ENCODE data around the gene DELE1. TPM values are rescaled to one million over a fixed set of nuclear protein-coding genes. Genes with fewer than 3 reads are reported as not detected.

DELE1 gene
- total RNA-seq, 1 donor from 2014 or later = 108 TPM

GRCh38 chr5:141878711-141879425 is 44.8 kb upstream of the DELE1 start:
- Mint-ChIP-seq H3K27ac (ENCODE audit: unreplicated experiment) (no peak overlapping the region), H3K4me1 (ENCODE audit: low read depth, unreplicated experiment) (peaks cover 25% of the 10 kb centered on the region), H3K9me3 (ENCODE audit: unreplicated experiment) (peaks cover 12% of the 10 kb centered on the region), H3K27me3 (ENCODE audit: unreplicated experiment) (peaks cover 16% of the 10 kb centered on the region), H3K4me3 (ENCODE audit: unreplicated experiment) (peak overlapping the region; percentile 86), H3K36me3 (ENCODE audit: unreplicated experiment) (no peaks in the 10 kb centered on the region)
- DNase-seq = peak; percentile 84
- TF ChIP-seq CTCF (IDR thresholded peaks at IDR 0.05; ENCODE audit: partially characterized antibody, unreplicated experiment) = peak; percentile 90

GRCh38 chr5:141879426-141879759 is 44.3 kb upstream of the DELE1 start:
- Mint-ChIP-seq H3K36me3 (ENCODE audit: unreplicated experiment) (no peaks in the 10 kb centered on the region), H3K27me3 (ENCODE audit: unreplicated experiment) (peaks cover 16% of the 10 kb centered on the region), H3K27ac (ENCODE audit: unreplicated experiment) (no peak overlapping the region), H3K9me3 (ENCODE audit: unreplicated experiment) (peaks cover 12% of the 10 kb centered on the region), H3K4me1 (ENCODE audit: low read depth, unreplicated experiment) (peaks cover 26% of the 10 kb centered on the region), H3K4me3 (ENCODE audit: unreplicated experiment) (peak overlapping the region; percentile 86)
- DNase-seq = no peak
- peak; percentile 43 for TF ChIP-seq CTCF (IDR thresholded peaks at IDR 0.05; ENCODE audit: partially characterized antibody, unreplicated experiment)

- no peak overlapping the region for H3K27ac Mint-ChIP-seq (ENCODE audit: unreplicated experiment)
- H3K4me1 Mint-ChIP-seq (ENCODE audit: low read depth, unreplicated experiment) = peaks cover 26% of the 10 kb centered on the region
- DNase-seq = no peak
- H3K36me3 Mint-ChIP-seq (ENCODE audit: unreplicated experiment) = no peaks in the 10 kb centered on the region
- peak overlapping the region; percentile 3 for H3K4me3 Mint-ChIP-seq (ENCODE audit: unreplicated experiment)
- peaks cover 12% of the 10 kb centered on the region for H3K9me3 Mint-ChIP-seq (ENCODE audit: unreplicated experiment)
- peaks cover 16% of the 10 kb centered on the region for H3K27me3 Mint-ChIP-seq (ENCODE audit: unreplicated experiment)
- no peak for TF ChIP-seq CTCF (IDR thresholded peaks at IDR 0.05; ENCODE audit: partially characterized antibody, unreplicated experiment)
Measured at GRCh38 chr5:141879941-141880738, 43.5 kb upstream of the DELE1 start.

- Mint-ChIP-seq H3K27ac (ENCODE audit: unreplicated experiment) (peak overlapping the region; percentile 56), H3K4me1 (ENCODE audit: low read depth, unreplicated experiment) (peaks cover 26% of the 10 kb centered on the region), H3K27me3 (ENCODE audit: unreplicated experiment) (peaks cover 16% of the 10 kb centered on the region), H3K4me3 (ENCODE audit: unreplicated experiment) (peak overlapping the region; percentile 69), H3K36me3 (ENCODE audit: unreplicated experiment) (no peaks in the 10 kb centered on the region), H3K9me3 (ENCODE audit: unreplicated experiment) (peaks cover 12% of the 10 kb centered on the region)
- no peak for TF ChIP-seq CTCF (IDR thresholded peaks at IDR 0.05; ENCODE audit: partially characterized antibody, unreplicated experiment)
- DNase-seq = no peak
Measured at GRCh38 chr5:141880961-141881801, 42.5 kb upstream of the DELE1 start.

Measured in glutamatergic neuron (in vitro differentiated cells).